Esophagus (tissue), 2 donors: ENCODE measurements around the gene GCAT. TPM values are rescaled to one million over a fixed set of nuclear protein-coding genes. Genes with fewer than 3 reads are reported as not detected.

Experiments
- H3K27ac ChIP-seq, 2 donors: one replicate each; pipeline ENCODE4 v1.5.1; 2013; ENCODE audit warnings: low read depth in 2 of 2, mild to moderate bottlenecking in 2 of 2, inconsistent platforms in 1 of 2, low read length in 1 of 2, moderate library complexity in 1 of 2
- H3K27me3 ChIP-seq, 2 donors: one replicate each; pipeline ENCODE4 v1.6.1; 2013; ENCODE audit warnings: low read length in 2 of 2, control low read depth in 1 of 2, mild to moderate bottlenecking in 1 of 2; ENCODE audit not compliant: insufficient read depth in 2 of 2, control insufficient read depth in 1 of 2
- H3K36me3 ChIP-seq, 2 donors: one replicate each; pipeline ENCODE4 v1.6.1; 2013; ENCODE audit warnings: low read length in 1 of 2; ENCODE audit not compliant: control insufficient read depth in 2 of 2, insufficient read depth in 2 of 2
- H3K4me1 ChIP-seq, 2 donors: one replicate each; pipeline ENCODE4 v1.6.1; 2013; ENCODE audit warnings: low read length in 1 of 2; ENCODE audit not compliant: control insufficient read depth in 2 of 2, insufficient read depth in 2 of 2
- H3K4me3 ChIP-seq, 2 donors: one replicate each; pipeline ENCODE4 v1.5.1; 2013; ENCODE audit warnings: low read length in 2 of 2, mild to moderate bottlenecking in 2 of 2, low read depth in 1 of 2, moderate library complexity in 1 of 2
- H3K9me3 ChIP-seq, 2 donors: one replicate each; pipeline ENCODE4 v1.6.1; 2013; ENCODE audit warnings: mild to moderate bottlenecking in 2 of 2, low read depth in 1 of 2, low read length in 1 of 2, moderate library complexity in 1 of 2; ENCODE audit not compliant: control insufficient read depth in 2 of 2, insufficient read depth in 1 of 2
- WGBS, 2 donors: extraction: QIAGEN DNeasy Blood & Tissue Kit; methylation state at CpG; one replicate each; pipeline ENCODE4 v1.1.7; 2013; 5-methylcytosine and 5-hydroxymethylcytosine counted together
- polyA plus RNA-seq, 2 donors: library from polyadenylated mRNA; stranded (reverse); fragments of 200-250 nt; gene quantifications; one replicate each; pipeline ENCODE4 v1.2.3, GENCODE V29; 2013
- donor health status: healthy with polysubstance abuse.
- donor health status: Bipolar disorder and iron deficiency.

The GCAT gene
- polyA plus RNA-seq, 2 donors: 20.1 to 31.8 TPM

DNA sequence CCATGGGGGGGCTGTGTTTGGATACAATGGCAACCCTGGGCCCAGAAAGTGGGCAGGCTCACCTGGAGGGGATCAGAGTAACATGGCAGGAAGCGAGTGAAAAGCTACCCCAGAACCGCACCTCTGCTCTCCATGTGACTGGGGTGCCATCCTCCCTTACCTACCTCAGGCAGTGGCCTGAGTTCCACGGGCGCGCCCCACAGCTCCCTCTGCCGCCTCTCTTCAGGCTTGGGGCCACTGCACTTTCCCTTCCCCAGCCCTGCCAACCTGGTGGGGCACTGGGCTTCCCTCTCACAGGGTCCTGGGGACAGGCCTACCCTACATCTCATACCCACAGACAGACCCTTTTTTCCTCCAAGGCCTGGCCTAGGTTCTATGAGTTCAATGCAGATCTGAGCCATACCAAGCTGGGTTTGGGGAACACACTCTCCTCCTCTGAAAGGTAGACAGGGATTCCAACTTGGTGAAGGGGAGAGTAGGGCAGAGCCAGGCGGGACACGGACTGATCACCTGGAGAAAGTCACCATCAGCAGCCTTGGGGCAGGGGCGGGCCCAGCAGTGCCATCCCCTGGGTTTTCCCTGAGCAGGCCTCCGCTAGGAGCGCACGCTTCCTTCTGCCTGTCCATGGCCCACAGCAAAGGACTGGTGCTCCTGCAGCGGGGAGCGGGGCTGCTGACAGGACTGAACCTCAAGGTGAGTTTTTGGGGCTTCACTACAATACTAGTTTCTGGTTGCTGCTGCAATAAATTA, 22.5 kb downstream of the GCAT start:
- no peak overlapping the region for H3K27ac ChIP-seq
- H3K9me3 ChIP-seq: no peaks in the 10 kb centered on the region
- WGBS, 2 donors: 88 to 91% methylated on average over 10 to 14 of the region's 14 CpGs
- H3K36me3 ChIP-seq: peaks cover 24 to 44% of the 10 kb centered on the region in 2 donors
- no peaks in the 10 kb centered on the region for H3K27me3 ChIP-seq
- H3K4me1 ChIP-seq: no peaks in the 10 kb centered on the region
- H3K4me3 ChIP-seq: no peak overlapping the region

GRCh38 chr22:37831472-37831871, 23.7 kb downstream of the GCAT start:
- no peaks in the 10 kb centered on the region for H3K4me1 ChIP-seq
- no peaks in the 10 kb centered on the region for H3K9me3 ChIP-seq
- no peak overlapping the region for H3K4me3 ChIP-seq
- no peak overlapping the region for H3K27ac ChIP-seq
- H3K27me3 ChIP-seq: no peaks in the 10 kb centered on the region
- H3K36me3 ChIP-seq: peaks cover 24 to 46% of the 10 kb centered on the region in 2 donors
- WGBS, 2 donors: 95% methylated on average over 11 of the region's 11 CpGs

GRCh38 chr22:37832022-37832857, 24.5 kb downstream of the GCAT start:
- Histone ChIP-seq H3K27me3 (no peaks in the 10 kb centered on the region), H3K4me3 (no peak overlapping the region), H3K27ac (no peak overlapping the region), H3K9me3 (no peaks in the 10 kb centered on the region), H3K36me3 (peaks cover 24 to 46% of the 10 kb centered on the region in 2 donors), H3K4me1 (no peaks in the 10 kb centered on the region)
- WGBS, 2 donors: 93 to 94% methylated on average over 16 of the region's 16 CpGs

DNA sequence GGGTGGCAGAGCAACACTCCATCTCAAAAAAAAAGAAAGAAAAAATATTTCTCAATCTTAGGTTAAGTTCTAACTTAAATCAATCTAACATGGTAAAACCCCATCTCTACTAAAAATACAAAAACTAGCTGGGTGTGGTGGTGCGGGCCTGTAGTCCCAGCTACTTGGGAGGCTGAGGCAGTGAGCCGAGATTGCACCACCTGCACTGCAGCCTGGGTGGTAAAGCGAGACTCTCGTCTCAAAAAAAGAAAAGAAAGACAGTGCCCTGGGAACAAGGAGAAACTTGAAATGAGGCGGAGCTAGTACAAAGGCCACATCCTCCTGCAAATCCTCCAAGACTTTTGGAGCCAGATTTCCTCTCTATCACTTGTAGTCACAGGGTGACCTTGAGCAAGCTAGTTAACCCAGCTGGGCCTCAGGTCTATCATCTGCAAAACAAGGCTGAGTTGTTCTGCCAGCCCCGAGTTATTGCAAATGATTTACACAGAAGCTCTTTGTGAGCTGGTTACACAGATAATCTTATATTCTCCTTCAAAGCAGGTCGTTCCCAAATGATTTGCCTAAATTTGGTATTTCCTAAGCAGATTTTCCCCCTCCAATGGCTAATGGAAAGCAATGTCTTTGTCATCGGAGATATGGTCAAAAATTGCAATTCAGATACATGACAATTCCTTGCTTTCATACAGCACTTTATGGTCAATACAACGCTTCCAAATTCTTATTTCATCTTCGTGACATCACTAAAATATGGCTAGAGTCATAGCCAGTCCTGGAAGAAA, 34.5 kb downstream of the GCAT start:
- Histone ChIP-seq H3K4me3 (no peak overlapping the region), H3K4me1 (peaks cover 0 to 4% of the 10 kb centered on the region in 2 donors), H3K27ac (no peak overlapping the region), H3K36me3 (peaks cover 4 to 12% of the 10 kb centered on the region in 2 donors), H3K27me3 (no peaks in the 10 kb centered on the region), H3K9me3 (no peaks in the 10 kb centered on the region)
- WGBS, 2 donors: 69 to 85% methylated on average over 10 of the region's 10 CpGs

GRCh38 chr22:37843741-37844089, 36.0 kb downstream of the GCAT start:
- Histone ChIP-seq H3K9me3 (no peaks in the 10 kb centered on the region), H3K27me3 (no peaks in the 10 kb centered on the region), H3K4me1 (peaks cover 0 to 4% of the 10 kb centered on the region in 2 donors), H3K4me3 (peak overlapping the region; percentile 75 to 96), H3K27ac (peak overlapping the region; percentile 94 to 97), H3K36me3 (peaks cover 0 to 5% of the 10 kb centered on the region in 2 donors)
- 0 to 1% methylated on average over 14 to 46 of the region's 46 CpGs for WGBS, 2 donors

- no peaks in the 10 kb centered on the region for H3K27me3 ChIP-seq
- peak overlapping the region; percentile 74 to 80 for H3K27ac ChIP-seq
- H3K36me3 ChIP-seq: peaks cover 0 to under 1% of the 10 kb centered on the region in 2 donors
- 80 to 92% methylated on average over 6 of the region's 6 CpGs for WGBS, 2 donors
- no peaks in the 10 kb centered on the region for H3K9me3 ChIP-seq
- H3K4me3 ChIP-seq: peak overlapping the region in 1 of 2 donors; percentile 75
- peaks cover 0 to 5% of the 10 kb centered on the region in 2 donors for H3K4me1 ChIP-seq
Observed at GRCh38 chr22:37844904-37845329, 37.2 kb downstream of the GCAT start.

- Histone ChIP-seq H3K27ac (no peak overlapping the region), H3K9me3 (no peaks in the 10 kb centered on the region)
- 94 to 95% methylated on average over 2 of the region's 2 CpGs for WGBS, 2 donors
Observed at GRCh38 chr22:37846433-37846832, 38.7 kb downstream of the GCAT start.

DNA sequence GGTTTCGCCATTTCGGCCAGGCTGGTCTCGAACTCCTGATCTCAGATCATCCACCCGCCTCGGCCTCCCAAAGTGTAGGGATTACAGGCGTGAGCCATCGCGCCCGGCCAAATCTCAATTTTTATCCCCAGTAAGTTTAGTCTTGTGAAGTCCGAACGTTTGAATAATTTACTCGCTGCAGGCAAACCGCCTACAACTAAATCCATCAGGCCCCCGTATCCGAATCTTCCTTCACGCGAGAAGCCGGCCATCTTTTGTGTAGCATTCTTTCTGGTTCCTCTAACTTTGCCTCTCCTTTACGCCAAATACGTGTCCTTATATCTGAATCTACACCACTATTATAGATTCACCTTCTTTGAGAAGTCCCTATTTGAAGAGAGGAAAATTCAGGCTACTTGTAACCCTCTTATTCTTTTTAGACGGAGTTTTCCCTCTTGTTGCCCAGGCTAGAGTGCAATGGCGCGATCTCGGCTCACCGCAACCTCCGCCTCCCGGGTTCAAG, 40.9 kb downstream of the GCAT start:
- H3K4me3 ChIP-seq: peak overlapping the region; percentile 81 to 95
- peak overlapping the region; percentile 91 to 95 for H3K27ac ChIP-seq
- 34% methylated on average over 27 of the region's 27 CpGs for WGBS, 2 donors
- no peaks in the 10 kb centered on the region for H3K27me3 ChIP-seq
- peaks cover 2 to 10% of the 10 kb centered on the region in 2 donors for H3K36me3 ChIP-seq
- peaks cover 0 to 3% of the 10 kb centered on the region in 2 donors for H3K4me1 ChIP-seq
- no peaks in the 10 kb centered on the region for H3K9me3 ChIP-seq

More at GRCh38 chr22:37846433-37846832, 38.7 kb downstream of the GCAT start:
- Histone ChIP-seq H3K4me3 (no peak overlapping the region), H3K4me1 (peaks cover 0 to 6% of the 10 kb centered on the region in 2 donors), H3K27me3 (no peaks in the 10 kb centered on the region), H3K36me3 (peaks cover 0 to 2% of the 10 kb centered on the region in 2 donors)
